Mesenchymal stem cell (in vitro differentiated cells and primary cell): ENCODE data around the gene CIDEC.

ENCODE experiments used
- DNase-seq: peaks from one replicate; pipeline ENCODE4 v3.0.0-alpha.2; 2013
- H2AFZ ChIP-seq: one replicate; pipeline ENCODE4 v1.6.1; 2013; ENCODE audit warnings: low read depth, mild to moderate bottlenecking, control low read depth, inconsistent platforms, low read length, moderate library complexity
- H2AK5ac ChIP-seq: 2 replicates; pipeline ENCODE4 v1.6.1; 2013; ENCODE audit warnings: low read length, moderate library complexity, mild to moderate bottlenecking, inconsistent platforms; ENCODE audit not compliant: severe bottlenecking
- H2BK120ac ChIP-seq: one replicate; pipeline ENCODE4 v1.6.1; 2013; ENCODE audit warnings: low read depth, mild to moderate bottlenecking, inconsistent platforms, low read length, moderate library complexity
- H2BK12ac ChIP-seq, 2 experiments: one replicate each; pipeline ENCODE4 v1.6.1; 2013; ENCODE audit warnings: inconsistent platforms in 2 of 2, low read length in 2 of 2, mild to moderate bottlenecking in 2 of 2, moderate library complexity in 2 of 2, control low read depth in 1 of 2
- H2BK15ac ChIP-seq: one replicate; pipeline ENCODE4 v1.6.1; 2013; ENCODE audit warnings: mild to moderate bottlenecking, low read depth, inconsistent platforms; ENCODE audit not compliant: poor library complexity, severe bottlenecking
- H2BK5ac ChIP-seq: 2 replicates; pipeline ENCODE4 v1.6.1; 2013; ENCODE audit warnings: low read depth, mild to moderate bottlenecking, low read length, control low read depth, inconsistent platforms; ENCODE audit not compliant: poor library complexity, severe bottlenecking
- H3K14ac ChIP-seq, 2 experiments: one replicate each; pipeline ENCODE4 v1.6.1; 2013; ENCODE audit warnings: inconsistent platforms in 2 of 2, low read length in 2 of 2, control low read depth in 1 of 2, mild to moderate bottlenecking in 1 of 2, moderate library complexity in 1 of 2
- H3K18ac ChIP-seq, 2 experiments: one replicate each; pipeline ENCODE4 v1.6.1; 2013; ENCODE audit warnings: inconsistent platforms in 2 of 2, low read length in 2 of 2, control low read depth in 1 of 2, low read depth in 1 of 2, mild to moderate bottlenecking in 1 of 2
- H3K23ac ChIP-seq, 2 experiments: one replicate each; pipeline ENCODE4 v1.6.1; 2013; ENCODE audit warnings: inconsistent platforms in 2 of 2, low read length in 2 of 2, mild to moderate bottlenecking in 2 of 2, moderate library complexity in 2 of 2, control low read depth in 1 of 2
- H3K27ac ChIP-seq: 2 replicates; pipeline ENCODE4 v1.5.1; 2013; ENCODE audit warnings: mild to moderate bottlenecking, moderate library complexity, low read length, control low read depth, inconsistent platforms; ENCODE audit not compliant: poor library complexity, severe bottlenecking
- H3K27me3 ChIP-seq, 2 experiments: 2 replicates each; pipeline versions ENCODE4 v1.6.1 to v1.7.0; 2013; ENCODE audit warnings: low read length in 2 of 2, mild to moderate bottlenecking in 2 of 2, moderate library complexity in 2 of 2, control low read depth in 1 of 2, inconsistent platforms in 1 of 2; ENCODE audit not compliant: control insufficient read depth in 1 of 2, insufficient read depth in 1 of 2
- H3K36me3 ChIP-seq, 2 experiments: 2 replicates each; pipeline versions ENCODE4 v1.6.1 to v1.7.0; 2013; ENCODE audit warnings: low read length in 2 of 2, control low read depth in 1 of 2, inconsistent platforms in 1 of 2, low read depth in 1 of 2, mild to moderate bottlenecking in 1 of 2; ENCODE audit not compliant: insufficient read depth in 2 of 2, control insufficient read depth in 1 of 2
- H3K4ac ChIP-seq, 2 experiments: one replicate each; pipeline ENCODE4 v1.6.1; 2013; ENCODE audit warnings: inconsistent platforms in 2 of 2, low read length in 2 of 2, mild to moderate bottlenecking in 2 of 2, moderate library complexity in 2 of 2, control low read depth in 1 of 2, low read depth in 1 of 2
- H3K4me1 ChIP-seq: 2 replicates; pipeline ENCODE4 v1.6.1; 2013; ENCODE audit warnings: low read depth, low read length, control low read depth; ENCODE audit not compliant: control insufficient read depth, insufficient read depth
- H3K4me2 ChIP-seq: 2 replicates; pipeline ENCODE4 v1.6.1; 2013; ENCODE audit warnings: low read length, mild to moderate bottlenecking, inconsistent platforms; ENCODE audit not compliant: poor library complexity, severe bottlenecking
- H3K4me3 ChIP-seq, 2 experiments: 2 replicates each; pipeline versions ENCODE4 v1.5.1 to v1.7.0; 2013; ENCODE audit warnings: low read length in 2 of 2, mild to moderate bottlenecking in 2 of 2, control low read depth in 1 of 2, low read depth in 1 of 2; ENCODE audit not compliant: insufficient read depth in 1 of 2
- H3K79me1 ChIP-seq: replicated peaks from 2 replicates; pipeline ENCODE4 v1.6.1; 2013; ENCODE audit warnings: mild to moderate bottlenecking, control low read depth, low read length, inconsistent platforms; ENCODE audit not compliant: poor library complexity, severe bottlenecking
- H3K9ac ChIP-seq: 2 replicates; pipeline ENCODE4 v1.7.0; 2013; ENCODE audit warnings: mild to moderate bottlenecking, low read length, moderate library complexity
- H3K9me3 ChIP-seq: 2 replicates; pipeline ENCODE4 v1.7.0; 2013; ENCODE audit warnings: mild to moderate bottlenecking, low read length; ENCODE audit not compliant: control insufficient read depth
- H4K8ac ChIP-seq: one replicate; pipeline ENCODE4 v1.6.1; 2013; ENCODE audit warnings: inconsistent platforms, mild to moderate bottlenecking, low read length, moderate library complexity
- H4K91ac ChIP-seq: one replicate; pipeline ENCODE4 v1.6.1; 2013; ENCODE audit warnings: mild to moderate bottlenecking, low read length, inconsistent platforms
- WGBS: methylation state at CpG from one replicate; pipeline ENCODE4 v1.1.7; 2013; ENCODE audit warnings: mixed read lengths; 5-methylcytosine and 5-hydroxymethylcytosine counted together

CIDEC gene

DNA sequence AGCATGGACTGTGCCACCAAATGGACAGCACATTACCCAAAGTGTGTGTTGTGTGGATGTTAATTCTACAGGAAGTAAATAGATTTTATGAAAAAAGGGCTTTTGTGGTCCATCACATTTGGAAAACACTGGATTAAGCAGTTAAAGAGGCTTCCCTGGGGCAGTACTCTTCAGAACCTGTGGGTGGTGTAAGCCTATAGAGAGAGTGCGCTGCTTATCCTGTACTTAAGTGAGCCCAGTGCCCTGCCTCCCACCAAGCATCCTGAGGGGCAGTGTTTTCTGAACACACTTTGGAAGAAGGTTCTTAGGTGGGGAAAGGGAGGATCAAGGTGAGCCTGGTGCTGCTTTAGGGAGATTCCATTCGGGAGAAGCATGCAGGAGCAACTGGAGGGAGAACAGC lies 59.1 kb downstream of the CIDEC start:
- no peak overlapping the region for H3K4me2 ChIP-seq
- H2AK5ac ChIP-seq, result no peak overlapping the region
- H3K4ac ChIP-seq, result no peak overlapping the region
- no peaks in the 10 kb centered on the region for H3K27me3 ChIP-seq
- H2AFZ ChIP-seq, result no peak overlapping the region
- H3K4me3 ChIP-seq, result no peak overlapping the region
- H4K8ac ChIP-seq, result no peak overlapping the region
- no peak overlapping the region for H3K23ac ChIP-seq
- WGBS, result 60% methylated on average over 2 of the region's 2 CpGs
- no peak overlapping the region for H3K18ac ChIP-seq
- DNase-seq, result peak; percentile 49
- no peak overlapping the region for H4K91ac ChIP-seq
- H2BK12ac ChIP-seq, result no peak overlapping the region
- no peak overlapping the region for H3K27ac ChIP-seq
- H3K9ac ChIP-seq, result no peak overlapping the region
- H3K36me3 ChIP-seq, result peaks cover 25 to 45% of the 10 kb centered on the region in 2 experiments
- no peaks in the 10 kb centered on the region for H3K9me3 ChIP-seq
- H3K4me1 ChIP-seq, result peaks cover under 1% of the 10 kb centered on the region
- no peak overlapping the region for H2BK5ac ChIP-seq
- no peak overlapping the region for H2BK120ac ChIP-seq
- peaks cover under 1% of the 10 kb centered on the region for H3K79me1 ChIP-seq
- no peak overlapping the region for H3K14ac ChIP-seq
- no peak overlapping the region for H2BK15ac ChIP-seq

DNA sequence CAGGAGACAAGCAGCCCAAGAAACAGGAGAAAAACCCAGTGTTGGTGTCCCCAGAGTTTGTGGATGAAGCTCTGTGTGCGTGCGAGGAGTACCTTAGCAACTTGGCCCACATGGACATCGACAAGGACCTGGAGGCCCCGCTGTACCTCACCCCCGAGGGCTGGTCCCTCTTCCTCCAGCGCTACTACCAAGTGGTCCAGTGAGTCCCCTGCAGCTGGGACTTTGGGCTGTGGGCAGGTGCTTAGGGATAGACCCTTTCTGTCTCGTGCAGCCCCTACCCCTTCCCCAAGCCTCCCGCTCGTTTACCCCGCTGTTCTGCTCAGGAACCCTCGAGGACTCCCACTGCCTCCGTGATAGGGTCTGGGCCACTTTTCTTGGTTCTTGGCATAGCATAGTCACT lies 59.5 kb downstream of the CIDEC start:
- no peak overlapping the region for H3K23ac ChIP-seq
- H3K36me3 ChIP-seq, result peaks cover 25 to 45% of the 10 kb centered on the region in 2 experiments
- H4K8ac ChIP-seq, result no peak overlapping the region
- H3K9me3 ChIP-seq, result no peaks in the 10 kb centered on the region
- no peak overlapping the region for H2BK120ac ChIP-seq
- H3K9ac ChIP-seq, result no peak overlapping the region
- H3K27ac ChIP-seq, result no peak overlapping the region
- no peak overlapping the region for H3K18ac ChIP-seq
- peaks cover 4% of the 10 kb centered on the region for H3K4me1 ChIP-seq
- H3K27me3 ChIP-seq, result no peaks in the 10 kb centered on the region
- H2BK12ac ChIP-seq, result no peak overlapping the region
- no peak overlapping the region for H3K4ac ChIP-seq
- H3K4me2 ChIP-seq, result no peak overlapping the region
- no peak for DNase-seq
- H3K14ac ChIP-seq, result no peak overlapping the region
- H4K91ac ChIP-seq, result no peak overlapping the region
- H2AFZ ChIP-seq, result no peak overlapping the region
- no peak overlapping the region for H2BK5ac ChIP-seq
- peaks cover 2% of the 10 kb centered on the region for H3K79me1 ChIP-seq
- no peak overlapping the region for H2BK15ac ChIP-seq
- 94% methylated on average over 12 of the region's 12 CpGs for WGBS
- H3K4me3 ChIP-seq, result no peak overlapping the region
- H2AK5ac ChIP-seq, result no peak overlapping the region

DNA sequence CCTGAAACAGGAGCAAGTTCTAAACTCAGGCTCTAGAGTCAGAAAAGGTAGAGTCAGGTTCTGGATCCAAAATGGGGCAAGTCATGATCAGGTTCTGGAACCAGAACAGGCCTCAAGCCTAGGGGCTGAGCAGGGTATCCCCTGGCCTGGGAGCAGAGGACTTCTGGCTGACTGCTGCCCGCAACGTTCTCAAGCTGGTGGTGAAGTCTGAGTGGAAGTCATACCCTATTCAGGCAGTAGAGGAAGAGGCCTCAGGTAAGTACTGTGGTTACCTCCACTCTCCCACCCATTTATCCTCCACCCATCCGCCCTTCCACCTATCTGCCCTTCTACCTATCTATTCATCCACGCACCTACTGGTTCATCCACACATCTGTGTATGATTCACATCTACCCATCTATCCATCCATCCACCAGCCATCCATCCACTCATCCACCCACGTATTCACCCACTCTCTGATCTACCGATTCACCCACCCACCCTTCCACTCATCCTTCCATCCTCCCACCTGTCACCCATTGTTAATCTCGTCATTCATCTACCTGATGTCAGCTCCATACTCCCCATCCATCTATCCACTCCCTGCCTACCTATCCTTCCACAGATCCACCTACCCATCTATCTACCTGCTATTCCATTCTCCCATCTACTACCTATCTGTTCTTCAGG lies 61.3 kb downstream of the CIDEC start:
- H4K91ac ChIP-seq, result peak overlapping the region; percentile 48

DNA sequence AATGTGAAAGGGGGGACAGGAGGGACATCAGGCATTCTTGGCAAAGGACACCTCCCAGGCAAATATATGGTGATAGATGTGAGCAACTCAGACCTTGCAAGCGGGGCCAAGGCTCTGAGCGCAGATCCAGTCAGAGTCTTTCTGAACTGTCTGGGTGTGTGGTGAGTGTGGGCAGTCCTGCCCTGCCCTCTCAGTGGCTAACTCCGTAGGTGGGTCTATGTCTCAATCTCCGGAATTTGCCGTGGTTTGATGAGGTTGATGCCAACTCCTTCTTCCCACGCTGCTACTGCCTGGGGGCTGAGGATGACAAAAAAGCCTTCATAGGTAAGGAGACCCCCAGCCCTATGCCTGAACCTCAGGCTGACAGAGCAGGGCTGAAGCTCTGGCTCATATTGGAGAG lies 62.6 kb downstream of the CIDEC start:
- no peak overlapping the region for H3K4me3 ChIP-seq
- H3K18ac ChIP-seq, result no peak overlapping the region
- H3K36me3 ChIP-seq, result peaks cover 40 to 59% of the 10 kb centered on the region in 2 experiments
- H3K4ac ChIP-seq, result no peak overlapping the region
- no peak overlapping the region for H2BK15ac ChIP-seq
- 94% methylated on average over 6 of the region's 6 CpGs for WGBS
- H4K91ac ChIP-seq, result no peak overlapping the region
- no peaks in the 10 kb centered on the region for H3K9me3 ChIP-seq
- peaks cover 8% of the 10 kb centered on the region for H3K4me1 ChIP-seq
- no peak overlapping the region for H3K14ac ChIP-seq
- no peak overlapping the region for H2AFZ ChIP-seq
- H2AK5ac ChIP-seq, result no peak overlapping the region
- H3K23ac ChIP-seq, result no peak overlapping the region
- no peak overlapping the region for H2BK12ac ChIP-seq
- no peak overlapping the region for H3K27ac ChIP-seq
- H3K9ac ChIP-seq, result no peak overlapping the region
- H4K8ac ChIP-seq, result no peak overlapping the region
- H3K79me1 ChIP-seq, result peaks cover 5% of the 10 kb centered on the region
- no peak for DNase-seq
- no peak overlapping the region for H2BK5ac ChIP-seq
- H3K4me2 ChIP-seq, result no peak overlapping the region
- H3K27me3 ChIP-seq, result no peaks in the 10 kb centered on the region
- no peak overlapping the region for H2BK120ac ChIP-seq

More for the DNA sequence above, 61.3 kb downstream of the CIDEC start:
- no peak overlapping the region for H2BK5ac ChIP-seq
- no peaks in the 10 kb centered on the region for H3K27me3 ChIP-seq
- no peaks in the 10 kb centered on the region for H3K9me3 ChIP-seq
- no peak overlapping the region for H2BK15ac ChIP-seq
- H2AK5ac ChIP-seq, result no peak overlapping the region
- H3K18ac ChIP-seq, result no peak overlapping the region
- H2BK12ac ChIP-seq, result no peak overlapping the region
- H3K36me3 ChIP-seq, result peaks cover 29 to 51% of the 10 kb centered on the region in 2 experiments
- H3K23ac ChIP-seq, result no peak overlapping the region
- no peak overlapping the region for H3K27ac ChIP-seq
- no peak overlapping the region for H4K8ac ChIP-seq
- H3K14ac ChIP-seq, result no peak overlapping the region
- H3K9ac ChIP-seq, result no peak overlapping the region
- H3K4me3 ChIP-seq, result no peak overlapping the region
- 90% methylated on average over 6 of the region's 7 CpGs for WGBS
- peaks cover 8% of the 10 kb centered on the region for H3K4me1 ChIP-seq
- no peak overlapping the region for H2BK120ac ChIP-seq
- no peak overlapping the region for H3K4ac ChIP-seq
- peaks cover 2% of the 10 kb centered on the region for H3K79me1 ChIP-seq
- DNase-seq, result no peak
- H3K4me2 ChIP-seq, result no peak overlapping the region
- no peak overlapping the region for H2AFZ ChIP-seq
